ENCODE data around the gene MOB3C.

The MOB3C gene

GRCh38 chr1:46580140-46580903, 36.3 kb downstream of the MOB3C start:
- DNase-seq (ENCODE audit: low spot score): no peak
- TF ChIP-seq CTCF (IDR thresholded peaks at IDR 0.05; ENCODE audit: extremely low read depth, missing control alignments): no peak

- DNase-seq (ENCODE audit: low spot score): no peak
- no peak for TF ChIP-seq CTCF (IDR thresholded peaks at IDR 0.05; ENCODE audit: extremely low read depth, missing control alignments)
Measured at GRCh38 chr1:46577671-46578070, 38.9 kb downstream of the MOB3C start.

- TF ChIP-seq CTCF (IDR thresholded peaks at IDR 0.05; ENCODE audit: extremely low read depth, missing control alignments): no peak
- no peak for DNase-seq (ENCODE audit: low spot score)
Measured at GRCh38 chr1:46576596-46576995, 40.0 kb downstream of the MOB3C start.

GRCh38 chr1:46575778-46576177, 40.8 kb downstream of the MOB3C start:
- no peak for TF ChIP-seq CTCF (IDR thresholded peaks at IDR 0.05; ENCODE audit: extremely low read depth, missing control alignments)
- no peak for DNase-seq (ENCODE audit: low spot score)

GRCh38 chr1:46575300-46575699, 41.3 kb downstream of the MOB3C start:
- no peak for DNase-seq (ENCODE audit: low spot score)
- no peak for TF ChIP-seq CTCF (IDR thresholded peaks at IDR 0.05; ENCODE audit: extremely low read depth, missing control alignments)

- no peak for DNase-seq (ENCODE audit: low spot score)
- no peak for TF ChIP-seq CTCF (IDR thresholded peaks at IDR 0.05; ENCODE audit: extremely low read depth, missing control alignments)
Measured at GRCh38 chr1:46571691-46572225, 44.9 kb downstream of the MOB3C start.

- TF ChIP-seq CTCF (IDR thresholded peaks at IDR 0.05; ENCODE audit: extremely low read depth, missing control alignments): no peak
- DNase-seq (ENCODE audit: low spot score): no peak
Measured at GRCh38 chr1:46569884-46570725, 46.5 kb downstream of the MOB3C start.
